ENCODE results near the gene TPRA1. TPM values are rescaled to one million over a fixed set of nuclear protein-coding genes. Genes with fewer than 3 reads are reported as not detected.
"Not testable (repeated sequence)": the region's sequence is repeated elsewhere in the genome, so short reads cannot be mapped to it uniquely, and the experiment has no call there.

Gene TPRA1
- polyA plus RNA-seq, 1 experiment: 20.6 TPM

- H3K27ac ChIP-seq (ENCODE audit: low read depth, low read length): no peak overlapping the region
- H3K4me3 ChIP-seq (ENCODE audit: low read depth, low read length): no peak overlapping the region
- CTCF ChIA-PET: no interaction called here
- TF ChIP-seq CTCF (IDR thresholded peaks at IDR 0.05; ENCODE audit: low read depth, low read length): no peak
- no peaks in the 10 kb centered on the region for H3K27me3 ChIP-seq (ENCODE audit: control insufficient read depth, insufficient read depth, low read length)
- POLR2A ChIA-PET: no interaction called here
- no peak for DNase-seq (ENCODE audit: low read depth, low spot score)
- no peaks in the 10 kb centered on the region for H3K9me3 ChIP-seq (ENCODE audit: control insufficient read depth, insufficient read depth, low read length)
Measured at GRCh38 chr3:127606981-127607595, 16.6 kb upstream of the TPRA1 start.

GRCh38 chr3:127606086-127606805, 15.7 kb upstream of the TPRA1 start:
- Histone ChIP-seq H3K27ac (ENCODE audit: low read depth, low read length) (no peak overlapping the region), H3K4me3 (ENCODE audit: low read depth, low read length) (no peak overlapping the region), H3K9me3 (ENCODE audit: control insufficient read depth, insufficient read depth, low read length) (no peaks in the 10 kb centered on the region), H3K27me3 (ENCODE audit: control insufficient read depth, insufficient read depth, low read length) (no peaks in the 10 kb centered on the region)
- DNase-seq (ENCODE audit: low read depth, low spot score): no peak
- ChIA-PET POLR2A (no interaction called here), CTCF (interaction anchor here (1.9 kb wide), 1 partner anchor 31 kb away, joined by 5 read pairs; no protein-coding TSS in a partner anchor)
- no peak for TF ChIP-seq CTCF (IDR thresholded peaks at IDR 0.05; ENCODE audit: low read depth, low read length)

- not testable (repeated sequence) for H3K4me3 ChIP-seq (ENCODE audit: low read depth, low read length); H3K27me3 ChIP-seq (ENCODE audit: control insufficient read depth, insufficient read depth, low read length); H3K9me3 ChIP-seq (ENCODE audit: control insufficient read depth, insufficient read depth, low read length); DNase-seq (ENCODE audit: low read depth, low spot score); H3K27ac ChIP-seq (ENCODE audit: low read depth, low read length)
- POLR2A ChIA-PET: interaction anchor here (0.7 kb wide), 1 partner anchor 66 kb away, joined by 5 read pairs; no protein-coding TSS in a partner anchor
- CTCF ChIA-PET: interaction anchor here (1.9 kb wide), 1 partner anchor 31 kb away, joined by 5 read pairs; no protein-coding TSS in a partner anchor
Measured at GRCh38 chr3:127605547-127605946, 15.0 kb upstream of the TPRA1 start.

- TF ChIP-seq CTCF (IDR thresholded peaks at IDR 0.05; ENCODE audit: low read depth, low read length): no peak
- Histone ChIP-seq H3K27ac (ENCODE audit: low read depth, low read length) (no peak overlapping the region), H3K4me3 (ENCODE audit: low read depth, low read length) (no peak overlapping the region), H3K9me3 (ENCODE audit: control insufficient read depth, insufficient read depth, low read length) (no peaks in the 10 kb centered on the region), H3K27me3 (ENCODE audit: control insufficient read depth, insufficient read depth, low read length) (no peaks in the 10 kb centered on the region)
- DNase-seq (ENCODE audit: low read depth, low spot score): no peak
- ChIA-PET CTCF (interaction anchor here (0.5 to 1.9 kb wide), 2 partner anchors 30 to 53 kb away, joined by 5 read pairs; no protein-coding TSS in a partner anchor), POLR2A (interaction anchor here (0.7 kb wide), 1 partner anchor 67 kb away, joined by 5 read pairs; no protein-coding TSS in a partner anchor)
Measured at GRCh38 chr3:127604546-127605165, 14.1 kb upstream of the TPRA1 start.

GRCh38 chr3:127604035-127604434, 13.5 kb upstream of the TPRA1 start:
- no peak for TF ChIP-seq CTCF (IDR thresholded peaks at IDR 0.05; ENCODE audit: low read depth, low read length)
- Histone ChIP-seq H3K9me3 (ENCODE audit: control insufficient read depth, insufficient read depth, low read length) (no peaks in the 10 kb centered on the region), H3K27me3 (ENCODE audit: control insufficient read depth, insufficient read depth, low read length) (no peaks in the 10 kb centered on the region), H3K4me3 (ENCODE audit: low read depth, low read length) (no peak overlapping the region), H3K27ac (ENCODE audit: low read depth, low read length) (no peak overlapping the region)
- DNase-seq (ENCODE audit: low read depth, low spot score): no peak
- CTCF ChIA-PET: no interaction called here
- POLR2A ChIA-PET: no interaction called here
